Testis (tissue), 2 donors: ENCODE results near the gene MPPED1.

Experiments used
- CTCF ChIP-seq, 3 experiments: fragments of 450-650 bp in 2 of 3; fragments of 200-600 bp in 1 of 3; sonication (generic) in 1 of 3; IDR thresholded peaks; one replicate each; pipeline ENCODE4 v1.5.1; 2016 to 2019; ENCODE audit warnings: antibody characterized with exemption in 3 of 3, mild to moderate bottlenecking in 2 of 3, moderate library complexity in 1 of 3
- POLR2A ChIP-seq: fragments of 450-650 bp; IDR thresholded peaks from one replicate; pipeline ENCODE4 v1.6.1; 2017; ENCODE audit warnings: antibody characterized with exemption, mild to moderate bottlenecking, moderate library complexity

DNA sequence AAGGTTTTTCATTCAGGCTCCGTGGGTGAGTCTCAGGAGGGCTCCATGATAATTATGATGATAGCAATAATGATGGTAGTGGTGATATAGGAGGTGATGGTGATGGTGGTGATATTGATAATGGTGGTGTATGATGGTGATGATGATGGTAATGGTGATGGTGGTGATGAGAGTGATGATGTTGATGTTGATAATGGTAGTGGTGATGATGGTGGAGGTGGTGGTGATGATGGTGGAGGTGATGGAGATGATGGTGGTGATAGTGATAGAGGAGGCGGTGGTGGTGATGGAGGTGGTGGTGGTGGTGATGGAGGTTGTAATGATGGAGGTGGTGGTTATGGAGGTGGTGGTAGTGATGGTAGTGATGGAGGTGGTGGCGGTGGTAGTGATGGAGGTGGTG, 79.4 kb downstream of the MPPED1 start:
- no peak for TF ChIP-seq CTCF (IDR thresholded peaks at IDR 0.05)
- TF ChIP-seq POLR2A = no peak
